K562 (cell line): Measurements from ENCODE around the gene OLFML2A. TPM values are rescaled to one million over a fixed set of nuclear protein-coding genes. Genes with fewer than 3 reads are reported as not detected.

ENCODE experiments used
- ADNP ChIP-seq: fragments of 200-800 bp; sonication (Bioruptor generic); IDR thresholded peaks from 2 replicates; pipeline ENCODE4 v1.6.1; 2016; ENCODE audit warnings: missing genetic modification characterization, missing compliant biosample characterization
- AFF1 ChIP-seq, 2 experiments: fragments of 450-650 bp; IDR thresholded peaks; 2 replicates each; pipeline ENCODE4 v1.6.1; 2018; ENCODE audit warnings: mild to moderate bottlenecking in 2 of 2, low read depth in 1 of 2; ENCODE audit not compliant: partially characterized antibody in 2 of 2
- E2F6 ChIP-seq, 2 experiments: IDR thresholded peaks; 2 replicates each; pipeline ENCODE4 v1.6.1; 2011; ENCODE audit warnings: borderline replicate concordance in 1 of 2, control low read depth in 1 of 2, low read depth in 1 of 2, low read length in 1 of 2, mild to moderate bottlenecking in 1 of 2, mixed read lengths in 1 of 2, moderate library complexity in 1 of 2; ENCODE audit not compliant: insufficient read depth in 1 of 2, insufficient read length in 1 of 2, poor library complexity in 1 of 2, severe bottlenecking in 1 of 2; ENCODE audit errors: extremely low read depth in 1 of 2
- FOXA1 ChIP-seq: fragments of 450-650 bp; IDR thresholded peaks from 2 replicates; pipeline ENCODE4 v1.6.1; 2016; ENCODE audit warnings: mild to moderate bottlenecking, borderline replicate concordance
- FOXM1 ChIP-seq, 2 experiments: fragments of 450-650 bp in 1 of 2; sonication (generic) in 1 of 2; formaldehyde crosslinking in 1 of 2; IDR thresholded peaks; 2 replicates each; pipeline versions ENCODE4 v1.6.1 to v1.9.0; 2017 to 2022; ENCODE audit warnings: low read depth in 2 of 2, mild to moderate bottlenecking in 2 of 2, missing genetic modification reagents in 1 of 2, moderate library complexity in 1 of 2
- HMBOX1 ChIP-seq: sonication (generic); IDR thresholded peaks from 2 replicates; pipeline ENCODE4 v1.6.1; 2016
- JUN ChIP-seq, 2 experiments: sonication (generic) in 1 of 2; formaldehyde crosslinking in 1 of 2; IDR thresholded peaks; 2 replicates each; pipeline versions ENCODE4 v1.6.1 to v1.8.0; 2012 to 2022; ENCODE audit warnings: borderline replicate concordance in 2 of 2, mild to moderate bottlenecking in 2 of 2, improper control_type of control experiment in 1 of 2, low read depth in 1 of 2, low read length in 1 of 2, missing genetic modification reagents in 1 of 2
- KDM2B ChIP-seq: fragments of 250-450 bp; sonication (Bioruptor Pico); IDR thresholded peaks from 2 replicates; pipeline ENCODE4 v1.8.0; 2021; ENCODE audit warnings: mild to moderate bottlenecking, moderate library complexity
- KHSRP ChIP-seq: fragments of 450-650 bp; IDR thresholded peaks from 2 replicates; pipeline ENCODE4 v1.6.1; 2017
- NEUROD1 ChIP-seq: fragments of 150-350 bp; IDR thresholded peaks from 2 replicates; pipeline ENCODE4 v1.6.1; 2014; ENCODE audit warnings: borderline replicate concordance, low read length, low read depth; ENCODE audit not compliant: partially characterized antibody
- NFRKB ChIP-seq: fragments of 450-650 bp; IDR thresholded peaks from 2 replicates; pipeline ENCODE4 v1.6.1; 2016; ENCODE audit warnings: low read depth
- NFYB ChIP-seq: IDR thresholded peaks from 2 replicates; pipeline ENCODE4 v1.6.1; 2011; ENCODE audit warnings: mild to moderate bottlenecking, moderate library complexity; ENCODE audit not compliant: insufficient read length; ENCODE audit errors: extremely low read depth
- SPI1 ChIP-seq: IDR thresholded peaks from 2 replicates; pipeline ENCODE4 v1.6.1; 2011; ENCODE audit warnings: low read depth, low read length, control low read depth, borderline replicate concordance
- SREBF1 ChIP-seq: fragments of 150-350 bp; IDR thresholded peaks from 2 replicates; pipeline ENCODE4 v1.6.1; 2014; ENCODE audit warnings: antibody characterized with exemption, low read depth, low read length, borderline replicate concordance
- STAG1 ChIP-seq: sonication (generic); formaldehyde crosslinking; IDR thresholded peaks from 2 replicates; pipeline ENCODE4 v1.5.0; 2020; ENCODE audit warnings: missing genetic modification reagents, borderline replicate concordance
- ZNF263 ChIP-seq: sonication (generic); formaldehyde crosslinking; IDR thresholded peaks from 2 replicates; pipeline ENCODE4 v1.8.0; 2022; ENCODE audit warnings: mild to moderate bottlenecking, missing genetic modification reagents, borderline replicate concordance
- ZNF324 ChIP-seq: fragments of 250-450 bp; sonication (Bioruptor Pico); IDR thresholded peaks from 2 replicates; pipeline ENCODE4 v1.4.0; 2020; ENCODE audit warnings: mild to moderate bottlenecking
- ZNF584 ChIP-seq: fragments of 200-800 bp; sonication (Bioruptor generic); IDR thresholded peaks from 2 replicates; pipeline ENCODE4 v1.6.1; 2016; ENCODE audit warnings: low read depth, mild to moderate bottlenecking, missing genetic modification characterization, missing compliant biosample characterization
- ZNF766 ChIP-seq: fragments of 200-800 bp; sonication (Bioruptor generic); conservative IDR thresholded peaks from 2 replicates; pipeline ENCODE4 v1.6.1; 2016; ENCODE audit warnings: missing genetic modification characterization, missing compliant biosample characterization
- ZNF79 ChIP-seq: fragments of 250-450 bp; sonication (Bioruptor Pico); IDR thresholded peaks from 2 replicates; pipeline ENCODE4 v1.4.0; 2020; ENCODE audit warnings: low read depth, mild to moderate bottlenecking, moderate library complexity
- ZSCAN29 ChIP-seq: fragments of 450-650 bp; IDR thresholded peaks from 2 replicates; pipeline ENCODE4 v1.6.1; 2017
- polyA plus RNA-seq, 8 experiments: library from polyadenylated mRNA; depleted of rRNA in 4 of 8; stranded (reverse) in 5 of 8; unstranded in 3 of 8; fragments of >200 nt; fragmentation: Nextera tagmentation in 2 of 8; fragmentation: Illumina TruSeq in 1 of 8; extraction: Ambion mirVana in 2 of 8; extraction: Trizol in 1 of 8; gene quantifications; 2 replicates each; pipeline versions ENCODE4 v1.2.1 to v1.2.3, GENCODE V29; 2011 to 2014; ENCODE audit warnings: inconsistent platforms in 1 of 8, missing spikeins in 1 of 8
- total RNA-seq, 7 experiments: library from RNA; depleted of rRNA in 6 of 7; stranded (reverse); fragments of >200 nt in 6 of 7; fragmentation: Illumina TruSeq in 2 of 7; extraction: Trizol in 2 of 7; gene quantifications; 2 replicates each; pipeline versions ENCODE4 v1.2.1 to v1.2.3, GENCODE V29; 2011 to 2021; ENCODE audit warnings: low replicate concordance in 1 of 7

The OLFML2A gene
- total and polyA plus RNA-seq, 9 of the 15 experiments (the other 6 are each of a cell fraction or from before 2014, with no cell fraction given), result 0.16 TPM; not detected in 8

GRCh38 chr9:124771867-124772679 lies 4.9 kb upstream of the OLFML2A start (continued):
- TF ChIP-seq E2F6 (IDR thresholded peaks at IDR 0.05; ENCODE audit: borderline replicate concordance in 1 of 2, extremely low read depth in 1 of 2, insufficient read depth in 1 of 2, insufficient read length in 1 of 2, low read depth in 1 of 2, low read length in 1 of 2, poor library complexity in 1 of 2, severe bottlenecking in 1 of 2) (no peak), ZNF79 (CRISPR knock-in tag) (no peak), NFYB (no peak), NEUROD1 (no peak), STAG1 (peak; percentile 89), SPI1 (no peak), NFRKB (no peak), HMBOX1 (no peak), KDM2B (CRISPR knock-in tag) (0 out of 2 replicates have a peak, but pooled peaks have one; percentile 49), JUN (IDR thresholded peaks at IDR 0.05; ENCODE audit: borderline replicate concordance, low read depth, low read length) (no peak), JUN (CRISPR knock-in tag; IDR thresholded peaks at IDR 0.05; ENCODE audit: borderline replicate concordance) (no peak), ZNF324 (CRISPR knock-in tag) (no peak), KHSRP (no peak), AFF1 (IDR thresholded peaks at IDR 0.05; ENCODE audit: low read depth in 1 of 2, partially characterized antibody in 2 of 2) (peak in 1 of 2 experiments; percentile 5), FOXM1 (IDR thresholded peaks at IDR 0.05; ENCODE audit: low read depth) (no peak), FOXM1 (CRISPR knock-in tag; IDR thresholded peaks at IDR 0.05; ENCODE audit: low read depth) (no peak), ZNF263 (CRISPR knock-in tag) (no peak), SREBF1 (no peak), FOXA1 (no peak), ZNF584 (CRISPR knock-in tag) (no peak), ADNP (no peak), ZNF766 (CRISPR knock-in tag) (no peak), ZSCAN29 (peak; percentile 88)
